Esophagus squamous epithelium (tissue), 5 donors: ENCODE results near the gene SGTB. TPM values are rescaled to one million over a fixed set of nuclear protein-coding genes. Genes with fewer than 3 reads are reported as not detected.
A peak's percentile ranks its signal among the peaks of the same experiment; 100 is the strongest.

Experiments used
- DNase-seq: peaks from one replicate; lab custom pipeline; 2025; lab: John Stamatoyannopoulos, UW
- H3K27ac ChIP-seq, 4 donors: fragments of 200-600 bp; sonication (generic); one replicate each; pipeline ENCODE4 v1.5.1; 2016 to 2019; ENCODE audit warnings: mild to moderate bottlenecking in 1 of 4
- H3K27me3 ChIP-seq, 4 donors: fragments of 200-600 bp; sonication (generic); 1 replicate in 3 of 4; 2 replicates in 1 of 4; pipeline versions ENCODE4 v1.5.1 to v1.6.0; 2017 to 2021; ENCODE audit warnings: antibody characterized with exemption in 1 of 4
- H3K36me3 ChIP-seq, 3 donors: fragments of 200-600 bp; sonication (generic); one replicate each; pipeline ENCODE4 v1.5.1; 2016 to 2019
- H3K4me1 ChIP-seq, 3 donors: fragments of 200-600 bp; sonication (generic); one replicate each; pipeline ENCODE4 v1.5.1; 2017 to 2019
- H3K4me3 ChIP-seq, 4 donors: fragments of 200-600 bp; sonication (generic); 1 replicate in 3 of 4; 2 replicates in 1 of 4; pipeline ENCODE4 v1.5.1; 2016 to 2019; ENCODE audit warnings: mild to moderate bottlenecking in 2 of 4, moderate library complexity in 1 of 4
- H3K9me3 ChIP-seq, 3 donors: fragments of 200-600 bp; sonication (generic); one replicate each; pipeline ENCODE4 v1.5.1; 2016 to 2019
- CTCF ChIP-seq, 6 experiments: fragments of 450-650 bp in 4 of 6; fragments of 200-600 bp in 2 of 6; sonication (generic) in 2 of 6; IDR thresholded peaks; one replicate each; pipeline ENCODE4 v1.5.1; 2016 to 2019; ENCODE audit warnings: antibody characterized with exemption in 6 of 6, mild to moderate bottlenecking in 4 of 6, moderate library complexity in 4 of 6
- POLR2A ChIP-seq, 4 donors: fragments of 450-650 bp; IDR thresholded peaks; one replicate each; pipeline ENCODE4 v1.6.1; 2017; ENCODE audit warnings: antibody characterized with exemption in 4 of 4, mild to moderate bottlenecking in 4 of 4, moderate library complexity in 3 of 4
- WGBS, 2 donors: methylation state at CpG; one replicate each; pipeline ENCODE4 v1.1.5; 2018; 5-methylcytosine and 5-hydroxymethylcytosine counted together
- intact Hi-C: fragments of 100-400 bp; cut with DNase I; formaldehyde crosslinking; loops from one replicate; pipeline ENCODE4 v1.15.0; 2022
- total RNA-seq, 4 donors: library from RNA; depleted of rRNA; stranded (reverse); fragments of >200 nt; gene quantifications; one replicate each; pipeline ENCODE4 v1.1.0, GENCODE V29; 2016
- donor health status: DM: yes; HTN: yes; CAD: no.

SGTB gene
- total RNA-seq = 1 to 10 TPM in 3 of 4 donors, under 1 TPM in 1; 0.99 to 5.8 (median 3.7) TPM

GRCh38 chr5:65721720-65722574, at the start of gene SGTB, which contains the start of gene NLN:
Gene SGTB (minus strand): TSS chr5:65722109. CDS start chr5:65720807, 1,302 bp downstream.
Gene NLN (plus strand): TSS chr5:65722205. CDS start chr5:65722374, 169 bp downstream.
- peak; percentile 21 for DNase-seq
- intact Hi-C loops = no loop called here

GRCh38 chr5:65771266-65771665, 49.4 kb upstream of the SGTB start:
- TF ChIP-seq CTCF (IDR thresholded peaks at IDR 0.05) (no peak), POLR2A (IDR thresholded peaks at IDR 0.05) (no peak)
- H3K27me3 ChIP-seq = no peaks in the 10 kb centered on the region
- H3K36me3 ChIP-seq = peaks cover 0 to 25% (median 0%) of the 10 kb centered on the region in 3 donors
- H3K4me3 ChIP-seq = no peak overlapping the region
- no peaks in the 10 kb centered on the region for H3K9me3 ChIP-seq
- DNase-seq = no peak
- intact Hi-C loops = no loop called here
- WGBS, 2 donors = 77 to 91% methylated on average over 2 of the region's 2 CpGs
- H3K4me1 ChIP-seq = no peaks in the 10 kb centered on the region
- H3K27ac ChIP-seq = no peak overlapping the region

More at GRCh38 chr5:65721720-65722574, at the start of gene SGTB, which contains the start of gene NLN:
- 0% methylated on average over 11 of the region's 92 CpGs; no CpG with 5 or more reads in 1 of the 2 donors for WGBS, 2 donors
- TF ChIP-seq POLR2A (IDR thresholded peaks at IDR 0.05) (peak in 1 of 4 donors; percentile 60), CTCF (IDR thresholded peaks at IDR 0.05) (peak in 1 of 6 experiments; percentile 6)
- Histone ChIP-seq H3K4me1 (peaks cover 0 to 25% (median 7%) of the 10 kb centered on the region in 3 donors), H3K27ac (peak within 1 kb of the TSS; percentile 83 to 91 (median 85)), H3K36me3 (peaks cover 0 to 13% (median 0%) of the 10 kb centered on the region in 3 donors), H3K9me3 (no peaks in the 10 kb centered on the region), H3K4me3 (peak within 1 kb of the TSS; percentile 81 to 96 (median 86)), H3K27me3 (no peaks in the 10 kb centered on the region)

GRCh38 chr5:65769539-65769938, 47.6 kb upstream of the SGTB start:
- Histone ChIP-seq H3K4me3 (no peak overlapping the region), H3K36me3 (peaks cover 0 to 23% (median 0%) of the 10 kb centered on the region in 3 donors), H3K27me3 (no peaks in the 10 kb centered on the region), H3K27ac (no peak overlapping the region), H3K9me3 (no peaks in the 10 kb centered on the region), H3K4me1 (no peaks in the 10 kb centered on the region)
- WGBS, 2 donors = 8 to 33% methylated on average over 1 of the region's 1 CpG
- TF ChIP-seq CTCF (IDR thresholded peaks at IDR 0.05) (no peak), POLR2A (IDR thresholded peaks at IDR 0.05) (no peak)
- no peak for DNase-seq
- intact Hi-C loops = no loop called here

GRCh38 chr5:65768723-65769346, 46.9 kb upstream of the SGTB start:
- H3K4me3 ChIP-seq = no peak overlapping the region
- peaks cover 0 to 23% (median 0%) of the 10 kb centered on the region in 3 donors for H3K36me3 ChIP-seq
- no peaks in the 10 kb centered on the region for H3K9me3 ChIP-seq
- H3K27me3 ChIP-seq = no peaks in the 10 kb centered on the region
- TF ChIP-seq CTCF (IDR thresholded peaks at IDR 0.05) (no peak), POLR2A (IDR thresholded peaks at IDR 0.05) (no peak)
- no peak overlapping the region for H3K27ac ChIP-seq
- intact Hi-C loops = no loop called here
- WGBS, 2 donors = 93 to 94% methylated on average over 7 of the region's 7 CpGs
- no peak for DNase-seq
- H3K4me1 ChIP-seq = no peaks in the 10 kb centered on the region
